ENCODE results near the gene CHAT. TPM values are rescaled to one million over a fixed set of nuclear protein-coding genes. Genes with fewer than 3 reads are reported as not detected.

Gene CHAT
- polyA plus RNA-seq, 4 donors: not detected

Other genes starting within 250 kb of the CHAT start
- gene DRGX, start 217.9 kb upstream of the CHAT start, polyA plus RNA-seq (ENCODE audit: insufficient read length in 4 of 4): under 1 TPM in 1 of 4 donors, not detected in 3; 0.14 TPM
- 10 to 100 TPM; 12.6 to 19.3 (median 17.4) TPM for gene ERCC6, start 74.9 kb upstream of the CHAT start, polyA plus RNA-seq (ENCODE audit: insufficient read length in 4 of 4)
- under 1 TPM in 1 of 4 donors, not detected in 3; 0.06 TPM for gene SLC18A3, start 3.7 kb upstream of the CHAT start, polyA plus RNA-seq (ENCODE audit: insufficient read length in 4 of 4)
- under 1 TPM in 1 of 4 donors, not detected in 3; 0.08 TPM for gene C10orf53, start 65.6 kb downstream of the CHAT start, polyA plus RNA-seq (ENCODE audit: insufficient read length in 4 of 4)
- gene OGDHL, start 148.3 kb downstream of the CHAT start, polyA plus RNA-seq (ENCODE audit: insufficient read length in 4 of 4): 10 to 100 TPM; 42.3 to 47.6 (median 44.1) TPM

Measured in left renal cortex interstitium (tissue), 4 donors.